Measurements from ENCODE around the gene RRP15. TPM values are rescaled to one million over a fixed set of nuclear protein-coding genes. Genes with fewer than 3 reads are reported as not detected.

The RRP15 gene
- total and polyA plus RNA-seq, 9 of the 15 experiments (the other 6 are each of a cell fraction or from before 2014, with no cell fraction given), result 9.5 to 58.1 (median 29.3) TPM

DNA sequence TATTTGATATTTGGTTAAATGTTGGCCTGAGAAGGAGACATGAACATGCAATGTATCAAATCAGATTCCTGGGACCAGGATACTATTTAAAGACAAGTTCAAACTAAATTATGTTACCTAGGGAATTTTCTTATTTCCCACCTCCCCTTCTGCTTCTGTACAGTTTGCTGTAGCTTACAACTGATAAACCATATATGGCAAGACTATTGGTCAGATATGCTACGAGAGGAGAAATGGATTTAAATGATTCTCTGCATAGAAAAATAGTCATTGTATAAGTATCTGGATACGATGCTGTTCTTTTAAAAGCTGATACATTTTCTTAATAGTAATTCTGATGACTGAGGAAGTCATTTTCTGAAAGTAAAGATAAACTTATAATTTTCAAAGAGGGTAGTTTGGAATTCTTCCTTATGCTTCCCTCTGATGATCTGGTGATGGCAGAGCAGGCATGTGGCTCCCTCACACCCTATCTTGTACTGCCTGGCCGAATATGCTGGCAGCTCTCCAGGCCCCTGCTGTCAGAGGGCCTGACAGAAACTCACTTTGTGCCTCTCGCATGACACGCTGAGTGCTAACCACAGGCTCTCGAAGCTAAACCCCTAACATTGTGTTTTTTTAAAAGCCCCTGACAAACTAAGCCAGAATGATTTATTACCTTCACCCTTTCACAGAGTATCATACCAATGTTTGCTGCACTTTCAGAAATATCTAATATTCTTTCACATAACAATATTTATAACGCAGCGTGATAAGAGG is 19.4 kb downstream of the RRP15 start (continued):
- TF ChIP-seq, protein P1, sequence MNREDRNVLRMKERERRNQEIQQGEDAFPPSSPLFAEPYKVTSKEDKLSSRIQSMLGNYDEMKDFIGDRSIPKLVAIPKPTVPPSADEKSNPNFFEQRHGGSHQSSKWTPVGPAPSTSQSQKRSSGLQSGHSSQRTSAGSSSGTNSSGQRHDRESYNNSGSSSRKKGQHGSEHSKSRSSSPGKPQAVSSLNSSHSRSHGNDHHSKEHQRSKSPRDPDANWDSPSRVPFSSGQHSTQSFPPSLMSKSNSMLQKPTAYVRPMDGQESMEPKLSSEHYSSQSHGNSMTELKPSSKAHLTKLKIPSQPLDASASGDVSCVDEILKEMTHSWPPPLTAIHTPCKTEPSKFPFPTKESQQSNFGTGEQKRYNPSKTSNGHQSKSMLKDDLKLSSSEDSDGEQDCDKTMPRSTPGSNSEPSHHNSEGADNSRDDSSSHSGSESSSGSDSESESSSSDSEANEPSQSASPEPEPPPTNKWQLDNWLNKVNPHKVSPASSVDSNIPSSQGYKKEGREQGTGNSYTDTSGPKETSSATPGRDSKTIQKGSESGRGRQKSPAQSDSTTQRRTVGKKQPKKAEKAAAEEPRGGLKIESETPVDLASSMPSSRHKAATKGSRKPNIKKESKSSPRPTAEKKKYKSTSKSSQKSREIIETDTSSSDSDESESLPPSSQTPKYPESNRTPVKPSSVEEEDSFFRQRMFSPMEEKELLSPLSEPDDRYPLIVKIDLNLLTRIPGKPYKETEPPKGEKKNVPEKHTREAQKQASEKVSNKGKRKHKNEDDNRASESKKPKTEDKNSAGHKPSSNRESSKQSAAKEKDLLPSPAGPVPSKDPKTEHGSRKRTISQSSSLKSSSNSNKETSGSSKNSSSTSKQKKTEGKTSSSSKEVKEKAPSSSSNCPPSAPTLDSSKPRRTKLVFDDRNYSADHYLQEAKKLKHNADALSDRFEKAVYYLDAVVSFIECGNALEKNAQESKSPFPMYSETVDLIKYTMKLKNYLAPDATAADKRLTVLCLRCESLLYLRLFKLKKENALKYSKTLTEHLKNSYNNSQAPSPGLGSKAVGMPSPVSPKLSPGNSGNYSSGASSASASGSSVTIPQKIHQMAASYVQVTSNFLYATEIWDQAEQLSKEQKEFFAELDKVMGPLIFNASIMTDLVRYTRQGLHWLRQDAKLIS (CRISPR knock-in tag; IDR thresholded peaks at IDR 0.05), result no peak
- TF ChIP-seq, protein P2, sequence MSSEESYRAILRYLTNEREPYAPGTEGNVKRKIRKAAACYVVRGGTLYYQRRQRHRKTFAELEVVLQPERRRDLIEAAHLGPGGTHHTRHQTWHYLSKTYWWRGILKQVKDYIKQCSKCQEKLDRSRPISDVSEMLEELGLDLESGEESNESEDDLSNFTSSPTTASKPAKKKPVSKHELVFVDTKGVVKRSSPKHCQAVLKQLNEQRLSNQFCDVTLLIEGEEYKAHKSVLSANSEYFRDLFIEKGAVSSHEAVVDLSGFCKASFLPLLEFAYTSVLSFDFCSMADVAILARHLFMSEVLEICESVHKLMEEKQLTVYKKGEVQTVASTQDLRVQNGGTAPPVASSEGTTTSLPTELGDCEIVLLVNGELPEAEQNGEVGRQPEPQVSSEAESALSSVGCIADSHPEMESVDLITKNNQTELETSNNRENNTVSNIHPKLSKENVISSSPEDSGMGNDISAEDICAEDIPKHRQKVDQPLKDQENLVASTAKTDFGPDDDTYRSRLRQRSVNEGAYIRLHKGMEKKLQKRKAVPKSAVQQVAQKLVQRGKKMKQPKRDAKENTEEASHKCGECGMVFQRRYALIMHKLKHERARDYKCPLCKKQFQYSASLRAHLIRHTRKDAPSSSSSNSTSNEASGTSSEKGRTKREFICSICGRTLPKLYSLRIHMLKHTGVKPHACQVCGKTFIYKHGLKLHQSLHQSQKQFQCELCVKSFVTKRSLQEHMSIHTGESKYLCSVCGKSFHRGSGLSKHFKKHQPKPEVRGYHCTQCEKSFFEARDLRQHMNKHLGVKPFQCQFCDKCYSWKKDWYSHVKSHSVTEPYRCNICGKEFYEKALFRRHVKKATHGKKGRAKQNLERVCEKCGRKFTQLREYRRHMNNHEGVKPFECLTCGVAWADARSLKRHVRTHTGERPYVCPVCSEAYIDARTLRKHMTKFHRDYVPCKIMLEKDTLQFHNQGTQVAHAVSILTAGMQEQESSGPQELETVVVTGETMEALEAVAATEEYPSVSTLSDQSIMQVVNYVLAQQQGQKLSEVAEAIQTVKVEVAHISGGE (CRISPR knock-in tag; IDR thresholded peaks at IDR 0.05), result peak in 1 of 3 experiments; percentile 75; a peak in 2 of 6 replicates
- TF ChIP-seq, protein P3, sequence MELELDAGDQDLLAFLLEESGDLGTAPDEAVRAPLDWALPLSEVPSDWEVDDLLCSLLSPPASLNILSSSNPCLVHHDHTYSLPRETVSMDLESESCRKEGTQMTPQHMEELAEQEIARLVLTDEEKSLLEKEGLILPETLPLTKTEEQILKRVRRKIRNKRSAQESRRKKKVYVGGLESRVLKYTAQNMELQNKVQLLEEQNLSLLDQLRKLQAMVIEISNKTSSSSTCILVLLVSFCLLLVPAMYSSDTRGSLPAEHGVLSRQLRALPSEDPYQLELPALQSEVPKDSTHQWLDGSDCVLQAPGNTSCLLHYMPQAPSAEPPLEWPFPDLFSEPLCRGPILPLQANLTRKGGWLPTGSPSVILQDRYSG (tag; conservative IDR thresholded peaks at IDR 0.05; ENCODE audit: low read depth), result no peak
- no peak for TF ChIP-seq FOXA1 (IDR thresholded peaks at IDR 0.05; ENCODE audit: borderline replicate concordance)
- TF ChIP-seq RBM34 (IDR thresholded peaks at IDR 0.05; ENCODE audit: borderline replicate concordance, insufficient read depth, low read length), result no peak
- TF ChIP-seq, protein P4, sequence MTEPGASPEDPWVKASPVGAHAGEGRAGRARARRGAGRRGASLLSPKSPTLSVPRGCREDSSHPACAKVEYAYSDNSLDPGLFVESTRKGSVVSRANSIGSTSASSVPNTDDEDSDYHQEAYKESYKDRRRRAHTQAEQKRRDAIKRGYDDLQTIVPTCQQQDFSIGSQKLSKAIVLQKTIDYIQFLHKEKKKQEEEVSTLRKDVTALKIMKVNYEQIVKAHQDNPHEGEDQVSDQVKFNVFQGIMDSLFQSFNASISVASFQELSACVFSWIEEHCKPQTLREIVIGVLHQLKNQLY (CRISPR knock-in tag; conservative IDR thresholded peaks at IDR 0.05), result no peak
- no peak for TF ChIP-seq MIER1 (IDR thresholded peaks at IDR 0.05; ENCODE audit: low read depth)
- TF ChIP-seq MTA2 (IDR thresholded peaks at IDR 0.05; ENCODE audit: low read depth), result peak; percentile 73; the same call in 1 of the 2 replicates
- TF ChIP-seq, protein P5, sequence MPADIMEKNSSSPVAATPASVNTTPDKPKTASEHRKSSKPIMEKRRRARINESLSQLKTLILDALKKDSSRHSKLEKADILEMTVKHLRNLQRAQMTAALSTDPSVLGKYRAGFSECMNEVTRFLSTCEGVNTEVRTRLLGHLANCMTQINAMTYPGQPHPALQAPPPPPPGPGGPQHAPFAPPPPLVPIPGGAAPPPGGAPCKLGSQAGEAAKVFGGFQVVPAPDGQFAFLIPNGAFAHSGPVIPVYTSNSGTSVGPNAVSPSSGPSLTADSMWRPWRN (IDR thresholded peaks at IDR 0.05; ENCODE audit: low read depth), result peak; percentile 22; the same call in 1 of the 2 replicates
- peak; percentile 83 for TF ChIP-seq MYC (IDR thresholded peaks at IDR 0.05; ENCODE audit: low read depth, low read length)
- no peak for TF ChIP-seq MYC (CRISPR knock-in tag; IDR thresholded peaks at IDR 0.05; ENCODE audit: borderline replicate concordance, low read depth)
- no peak for TF ChIP-seq MAFG (tag; conservative IDR thresholded peaks at IDR 0.05)
- no peak for TF ChIP-seq HDAC6 (IDR thresholded peaks at IDR 0.05; ENCODE audit: low read depth, low read length)
- 0 out of 2 replicates have a peak, but pooled peaks have one; percentile 42 for TF ChIP-seq ZNF76 (CRISPR knock-in tag; IDR thresholded peaks at IDR 0.05; ENCODE audit: borderline replicate concordance)
- TF ChIP-seq JUNB (CRISPR knock-in tag; conservative IDR thresholded peaks at IDR 0.05), result no peak
- no peak for TF ChIP-seq EGR1 (conservative IDR thresholded peaks at IDR 0.05)

All from K562 (cell line).